Stimulated activated CD4-positive, alpha-beta T cell treated with anti-CD3 and anti-CD28 coated beads, Interleukin-2, amount 100 ng/mL, for 4 hours (primary cell): ENCODE data around the gene SLC40A1.

Source experiments
- DNase-seq: peaks from one replicate; pipeline ENCODE4 v3.0.0-alpha.2; 2020; ENCODE audit warnings: low read depth

Gene SLC40A1

DNA sequence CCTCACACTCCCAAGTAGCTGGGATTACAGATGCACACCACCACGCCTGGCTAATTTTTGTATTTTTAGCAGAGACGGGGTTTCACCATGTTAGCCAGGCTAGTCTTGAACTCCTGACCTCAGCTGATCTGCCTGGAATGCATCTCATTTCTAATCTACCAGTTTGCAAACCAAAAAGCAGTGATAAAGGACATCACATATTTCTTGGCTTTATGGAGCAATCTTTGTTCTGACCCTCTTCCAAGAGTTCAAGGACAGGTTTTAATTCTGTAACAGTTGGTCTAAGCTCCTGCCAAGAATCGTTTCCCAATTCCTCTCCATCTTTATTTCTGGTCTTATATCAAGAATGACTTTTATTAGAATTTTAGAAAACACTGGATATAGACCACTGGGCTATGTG lies 67.7 kb downstream of the SLC40A1 start:
- no peak for DNase-seq

DNA sequence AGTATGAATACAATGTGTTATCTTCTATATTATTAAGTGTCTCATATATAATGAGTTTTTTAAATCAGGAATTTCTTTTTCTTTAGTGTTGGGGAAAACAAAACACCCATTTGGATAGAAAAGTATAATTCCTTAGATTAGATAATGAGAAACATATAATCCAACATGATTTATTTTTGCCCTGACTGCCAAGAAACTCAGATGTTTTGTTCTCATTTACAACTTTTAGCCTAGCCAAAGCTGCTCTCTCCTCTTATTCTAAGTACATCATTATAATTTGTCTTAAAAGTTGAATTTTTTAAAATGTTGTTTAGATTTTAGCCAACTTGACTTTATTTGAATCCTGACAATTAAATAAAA lies 68.6 kb downstream of the SLC40A1 start:
- no peak for DNase-seq

DNA sequence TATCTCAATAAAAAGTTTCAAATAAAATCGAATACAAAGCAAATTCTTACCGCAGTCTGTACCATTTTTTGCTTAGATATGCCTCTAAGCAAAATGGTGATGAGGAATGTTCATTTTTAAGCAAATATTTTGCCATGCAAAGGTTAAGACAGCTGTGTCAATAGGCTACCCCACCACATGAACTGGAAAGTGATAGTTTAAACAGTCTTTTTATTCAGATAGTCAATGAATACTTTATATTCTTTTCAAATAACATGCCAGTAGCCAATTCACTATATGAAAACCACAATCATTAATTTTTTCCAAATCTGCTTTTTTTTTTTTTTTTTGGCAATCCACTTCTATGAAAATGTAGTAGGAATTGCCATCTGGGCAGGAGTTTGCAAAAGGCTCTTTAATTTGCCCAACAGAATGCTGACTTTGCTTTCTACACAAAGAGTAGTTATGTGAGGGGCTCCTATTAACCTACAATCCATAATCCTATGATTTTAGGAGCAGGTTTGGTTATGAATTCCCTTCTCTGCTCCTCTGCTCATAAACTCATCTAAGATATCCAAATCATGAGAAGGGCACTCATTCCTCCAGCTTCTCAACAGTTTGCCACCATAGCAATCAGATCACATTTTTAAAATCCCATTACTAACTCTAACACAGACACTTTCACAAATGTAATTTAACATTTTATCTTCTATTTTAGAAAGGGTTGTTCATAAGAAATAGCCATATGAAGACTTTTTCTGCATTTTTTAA lies 69.2 kb downstream of the SLC40A1 start:
- no peak for DNase-seq
